Stomach (tissue), 4 donors: ENCODE measurements around the gene BTBD19.

ENCODE experiments used
- CTCF ChIP-seq, 7 experiments: fragments of 450-650 bp in 4 of 7; fragments of 200-600 bp in 3 of 7; sonication (generic) in 3 of 7; IDR thresholded peaks; one replicate each; pipeline ENCODE4 v1.5.1; 2016 to 2019; ENCODE audit warnings: antibody characterized with exemption in 7 of 7, control low read depth in 2 of 7, mild to moderate bottlenecking in 1 of 7
- EP300 ChIP-seq: sonication (generic); formaldehyde crosslinking; IDR thresholded peaks from one replicate; pipeline ENCODE4 v1.6.1; 2017; ENCODE audit warnings: antibody characterized with exemption
- POLR2A ChIP-seq, 4 donors: fragments of 450-650 bp; IDR thresholded peaks; one replicate each; pipeline ENCODE4 v1.6.1; 2016; ENCODE audit warnings: antibody characterized with exemption in 4 of 4, control low read depth in 2 of 4, mild to moderate bottlenecking in 1 of 4, moderate library complexity in 1 of 4

DNA sequence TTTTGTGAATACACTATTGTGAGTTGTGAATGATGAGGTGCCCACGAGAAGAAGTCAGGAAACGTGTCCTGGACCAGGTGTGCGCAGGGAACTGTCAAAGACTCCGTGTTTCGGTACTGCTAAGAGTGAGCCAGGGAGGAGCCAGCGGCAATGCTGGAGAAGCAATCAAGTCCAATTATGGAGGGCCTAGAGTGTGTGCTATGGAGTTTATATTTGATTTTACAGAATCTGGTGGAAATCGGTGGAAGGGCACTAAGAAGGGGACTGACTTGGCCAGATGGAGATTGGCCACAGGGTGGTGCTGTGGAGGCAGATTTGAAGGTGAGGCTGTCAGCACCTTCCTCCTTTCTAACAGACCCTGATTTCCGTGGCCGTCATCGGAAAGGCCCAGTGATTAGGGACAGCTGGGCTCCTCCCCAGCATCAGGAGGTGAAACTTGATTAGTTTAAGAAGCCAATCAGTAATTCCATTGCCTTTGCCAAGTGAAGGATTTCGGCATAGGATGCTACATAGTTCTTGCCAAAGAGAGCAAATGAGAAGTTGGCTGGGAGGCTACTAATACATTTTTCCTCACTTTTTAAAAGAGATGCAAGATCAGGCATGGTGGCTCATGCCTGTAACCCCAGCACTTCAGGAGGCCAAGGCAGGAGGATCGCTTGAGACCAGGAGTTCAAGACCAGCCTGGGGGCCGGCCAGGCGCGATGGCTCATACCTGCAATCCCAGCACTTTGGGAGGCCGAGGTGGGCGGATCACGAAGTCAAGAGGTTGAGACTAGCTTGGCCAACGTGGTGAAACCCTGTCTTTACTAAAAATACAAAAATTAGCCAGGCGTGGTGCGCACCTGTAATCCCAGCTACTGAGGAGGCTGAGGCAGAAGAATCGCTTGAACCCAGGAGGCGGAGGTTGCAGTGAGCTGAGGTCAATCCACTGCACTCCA lies 27.7 kb downstream of the BTBD19 start:
- TF ChIP-seq CTCF (IDR thresholded peaks at IDR 0.05): peak in 5 of 7 experiments; percentile 56 to 85 (median 76)
- TF ChIP-seq EP300: no peak
- TF ChIP-seq POLR2A (IDR thresholded peaks at IDR 0.05): no peak
